NT2/D1 (cell line): ENCODE results near the gene KLK15.

Source experiments
- DNase-seq: peaks from one replicate; pipeline ENCODE4 v3.0.0-alpha.2; 2011; ENCODE audit warnings: low read depth, low spot score
- H3K27me3 ChIP-seq: 2 replicates; pipeline ENCODE4 v1.6.0; 2011; ENCODE audit warnings: mild to moderate bottlenecking; ENCODE audit not compliant: insufficient read length, insufficient read depth
- H3K36me3 ChIP-seq: 2 replicates; pipeline ENCODE4 v1.6.1; 2011; ENCODE audit warnings: mild to moderate bottlenecking, low read length, mixed read lengths; ENCODE audit not compliant: insufficient read depth, insufficient read length
- H3K4me1 ChIP-seq: 2 replicates; pipeline ENCODE4 v1.5.1; 2011; ENCODE audit not compliant: insufficient read depth, insufficient read length
- H3K4me3 ChIP-seq: 2 replicates; pipeline ENCODE4 v1.5.1; 2011; ENCODE audit warnings: low read depth; ENCODE audit not compliant: insufficient read length
- H3K9ac ChIP-seq: 2 replicates; pipeline ENCODE4 v1.6.0; 2011; ENCODE audit warnings: low read depth; ENCODE audit not compliant: insufficient read length
- H3K9me3 ChIP-seq: 2 replicates; pipeline ENCODE4 v1.5.1; 2011; ENCODE audit warnings: mild to moderate bottlenecking, low read length; ENCODE audit not compliant: insufficient read depth
- SUZ12 ChIP-seq: IDR thresholded peaks from 2 replicates; pipeline ENCODE4 v1.6.1; 2011; ENCODE audit not compliant: insufficient read length, insufficient read depth; ENCODE audit errors: extremely low read depth
- YY1 ChIP-seq: IDR thresholded peaks from 2 replicates; pipeline ENCODE4 v1.6.1; 2011; ENCODE audit not compliant: insufficient read length, insufficient read depth
- ZNF274 ChIP-seq: IDR thresholded peaks from 2 replicates; pipeline ENCODE4 v1.6.1; 2011; ENCODE audit warnings: mild to moderate bottlenecking, low read depth, low read length

Gene KLK15, protein sequence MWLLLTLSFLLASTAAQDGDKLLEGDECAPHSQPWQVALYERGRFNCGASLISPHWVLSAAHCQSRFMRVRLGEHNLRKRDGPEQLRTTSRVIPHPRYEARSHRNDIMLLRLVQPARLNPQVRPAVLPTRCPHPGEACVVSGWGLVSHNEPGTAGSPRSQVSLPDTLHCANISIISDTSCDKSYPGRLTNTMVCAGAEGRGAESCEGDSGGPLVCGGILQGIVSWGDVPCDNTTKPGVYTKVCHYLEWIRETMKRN

DNA sequence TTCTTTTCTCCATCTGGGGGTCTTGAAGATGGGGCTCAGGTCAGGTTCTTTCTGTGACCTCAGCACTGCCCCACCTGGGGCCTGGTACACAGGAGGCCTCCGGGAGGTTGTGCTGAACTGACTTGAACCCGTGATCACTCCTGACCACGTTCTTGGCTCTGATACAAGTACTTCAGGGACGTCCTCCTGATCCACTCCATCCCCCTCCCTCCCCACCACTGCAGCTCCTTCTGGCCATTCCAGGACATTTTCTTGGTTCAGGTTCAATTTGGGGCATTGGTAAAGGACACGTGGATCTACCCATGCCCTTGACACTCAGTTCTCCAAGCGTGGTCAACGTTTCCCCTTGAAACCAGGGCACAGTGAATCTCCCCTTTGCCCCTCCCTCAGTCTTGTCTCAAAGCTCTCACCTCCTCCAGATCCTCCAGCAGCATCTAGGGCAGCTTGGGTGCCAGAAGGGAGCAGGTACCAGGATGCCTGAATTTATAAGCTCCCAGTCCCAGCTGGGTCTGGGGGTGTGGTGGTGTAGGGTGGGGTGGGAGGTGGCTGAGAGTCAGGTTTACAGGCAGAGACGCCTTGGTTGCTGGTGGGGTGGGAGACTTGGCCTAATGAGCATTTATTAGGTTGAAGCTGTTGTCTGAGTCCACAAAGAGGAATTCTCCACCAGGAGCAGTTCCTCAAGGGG lies at the start of gene KLK15:
TSS of gene KLK15 (minus strand) at position 458 of the 685 bp plus-strand sequence. CDS start 2,082 bp downstream, outside the sequence.
- no peaks in the 10 kb centered on the region for H3K9me3 ChIP-seq
- no peak within 1 kb of the TSS for H3K9ac ChIP-seq
- DNase-seq = no peak
- TF ChIP-seq YY1 = no peak
- no peak for TF ChIP-seq ZNF274
- TF ChIP-seq SUZ12 = no peak
- H3K4me1 ChIP-seq = peaks cover 9% of the 10 kb centered on the region
- H3K4me3 ChIP-seq = no peak within 1 kb of the TSS
- no peaks in the 10 kb centered on the region for H3K36me3 ChIP-seq
- peaks cover 26% of the 10 kb centered on the region for H3K27me3 ChIP-seq

DNA sequence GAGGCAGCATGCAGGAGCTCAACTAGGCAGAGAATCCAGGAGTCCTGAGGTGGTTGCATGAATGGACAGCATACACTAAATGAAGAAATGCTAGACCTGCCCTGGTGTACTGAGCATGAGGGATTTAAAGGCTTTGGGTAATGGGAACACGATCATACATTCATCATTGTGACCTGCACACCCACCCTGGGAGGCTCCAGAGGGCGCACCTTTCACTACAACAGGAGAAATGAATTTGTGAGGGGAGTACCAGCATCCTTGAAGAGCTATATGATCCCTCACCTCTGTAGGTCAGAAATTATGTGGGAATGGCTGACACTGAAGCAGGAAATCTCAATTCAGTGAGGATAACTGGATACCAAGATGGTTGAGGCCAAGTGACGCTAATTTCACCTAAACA lies 48.8 kb upstream of the KLK15 start:
- no peak for DNase-seq
- no peak overlapping the region for H3K4me3 ChIP-seq
- no peak overlapping the region for H3K9ac ChIP-seq
- no peaks in the 10 kb centered on the region for H3K36me3 ChIP-seq
- H3K9me3 ChIP-seq = no peaks in the 10 kb centered on the region
- peaks cover 2% of the 10 kb centered on the region for H3K4me1 ChIP-seq
- TF ChIP-seq ZNF274 (no peak), SUZ12 (no peak), YY1 (no peak)
- peaks cover 5% of the 10 kb centered on the region for H3K27me3 ChIP-seq

DNA sequence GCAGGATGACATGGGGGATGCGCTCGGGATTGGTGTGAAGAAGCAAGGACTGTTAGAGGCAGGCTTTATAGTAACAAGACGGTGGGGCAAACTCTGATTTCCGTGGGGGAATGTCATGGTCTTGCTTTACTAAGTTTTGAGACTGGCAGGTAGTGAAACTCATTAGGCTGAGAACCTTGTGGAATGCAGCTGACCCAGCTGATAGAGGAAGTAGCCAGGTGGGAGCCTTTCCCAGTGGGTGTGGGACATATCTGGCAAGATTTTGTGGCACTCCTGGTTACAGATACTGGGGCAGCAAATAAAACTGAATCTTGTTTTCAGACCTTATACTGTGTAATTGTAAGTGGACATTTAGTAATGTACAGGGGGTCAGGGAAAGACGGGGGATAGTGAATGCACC lies 46.9 kb upstream of the KLK15 start:
- no peak for TF ChIP-seq ZNF274
- no peak for TF ChIP-seq SUZ12
- no peak for TF ChIP-seq YY1
- peaks cover 6% of the 10 kb centered on the region for H3K27me3 ChIP-seq

DNA sequence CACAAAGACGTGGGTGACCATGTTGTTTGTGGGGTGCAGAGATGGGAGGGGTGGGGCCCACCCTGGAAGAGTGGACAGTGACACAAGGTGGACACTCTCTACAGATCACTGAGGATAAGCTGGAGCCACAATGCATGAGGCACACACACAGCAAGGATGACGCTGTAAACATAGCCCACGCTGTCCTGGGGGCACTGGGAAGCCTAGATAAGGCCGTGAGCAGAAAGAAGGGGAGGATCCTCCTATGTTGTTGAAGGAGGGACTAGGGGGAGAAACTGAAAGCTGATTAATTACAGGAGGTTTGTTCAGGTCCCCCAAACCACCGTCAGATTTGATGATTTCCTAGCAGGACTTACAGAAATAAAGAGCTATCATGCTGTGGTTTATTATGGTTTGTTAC lies 45.5 kb upstream of the KLK15 start:
- TF ChIP-seq ZNF274 (no peak), SUZ12 (no peak), YY1 (no peak)
- peaks cover 3% of the 10 kb centered on the region for H3K4me1 ChIP-seq
- DNase-seq = no peak
- no peaks in the 10 kb centered on the region for H3K36me3 ChIP-seq
- H3K9ac ChIP-seq = no peak overlapping the region
- no peak overlapping the region for H3K4me3 ChIP-seq
- peaks cover 5% of the 10 kb centered on the region for H3K27me3 ChIP-seq
- no peaks in the 10 kb centered on the region for H3K9me3 ChIP-seq

More for the DNA sequence above, 46.9 kb upstream of the KLK15 start:
- H3K9me3 ChIP-seq = no peaks in the 10 kb centered on the region
- H3K9ac ChIP-seq = no peak overlapping the region
- no peak for DNase-seq
- peaks cover 2% of the 10 kb centered on the region for H3K4me1 ChIP-seq
- no peak overlapping the region for H3K4me3 ChIP-seq
- H3K36me3 ChIP-seq = no peaks in the 10 kb centered on the region

DNA sequence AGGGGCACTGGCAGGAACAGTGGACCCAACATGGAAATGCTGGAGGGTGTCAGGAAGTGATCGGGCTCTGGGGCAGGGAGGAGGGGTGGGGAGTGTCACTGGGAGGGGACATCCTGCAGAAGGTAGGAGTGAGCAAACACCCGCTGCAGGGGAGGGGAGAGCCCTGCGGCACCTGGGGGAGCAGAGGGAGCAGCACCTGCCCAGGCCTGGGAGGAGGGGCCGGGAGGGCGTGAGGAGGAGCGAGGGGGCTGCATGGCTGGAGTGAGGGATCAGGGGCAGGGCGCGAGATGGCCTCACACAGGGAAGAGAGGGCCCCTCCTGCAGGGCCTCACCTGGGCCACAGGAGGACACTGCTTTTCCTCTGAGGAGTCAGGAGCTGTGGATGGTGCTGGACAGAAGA lies 44.0 kb upstream of the KLK15 start:
- peaks cover 5% of the 10 kb centered on the region for H3K4me1 ChIP-seq
- no peaks in the 10 kb centered on the region for H3K9me3 ChIP-seq
- no peaks in the 10 kb centered on the region for H3K36me3 ChIP-seq
- H3K9ac ChIP-seq = no peak overlapping the region
- no peak overlapping the region for H3K4me3 ChIP-seq
- peaks cover 5% of the 10 kb centered on the region for H3K27me3 ChIP-seq
- DNase-seq = no peak
- no peak for TF ChIP-seq ZNF274
- TF ChIP-seq SUZ12 = no peak
- no peak for TF ChIP-seq YY1

DNA sequence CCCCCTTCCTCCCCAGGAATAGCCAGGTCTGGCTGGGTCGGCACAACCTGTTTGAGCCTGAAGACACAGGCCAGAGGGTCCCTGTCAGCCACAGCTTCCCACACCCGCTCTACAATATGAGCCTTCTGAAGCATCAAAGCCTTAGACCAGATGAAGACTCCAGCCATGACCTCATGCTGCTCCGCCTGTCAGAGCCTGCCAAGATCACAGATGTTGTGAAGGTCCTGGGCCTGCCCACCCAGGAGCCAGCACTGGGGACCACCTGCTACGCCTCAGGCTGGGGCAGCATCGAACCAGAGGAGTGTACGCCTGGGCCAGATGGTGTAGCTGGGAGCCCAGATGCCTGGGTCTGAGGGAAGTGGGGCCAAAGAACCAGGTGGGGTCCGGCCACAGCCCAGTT lies 43.1 kb upstream of the KLK15 start:
- Histone ChIP-seq H3K4me1 (peaks cover 5% of the 10 kb centered on the region), H3K27me3 (peaks cover 5% of the 10 kb centered on the region), H3K9me3 (no peaks in the 10 kb centered on the region), H3K36me3 (no peaks in the 10 kb centered on the region), H3K4me3 (no peak overlapping the region), H3K9ac (no peak overlapping the region)
- no peak for DNase-seq
- TF ChIP-seq ZNF274 (no peak), YY1 (no peak), SUZ12 (no peak)

DNA sequence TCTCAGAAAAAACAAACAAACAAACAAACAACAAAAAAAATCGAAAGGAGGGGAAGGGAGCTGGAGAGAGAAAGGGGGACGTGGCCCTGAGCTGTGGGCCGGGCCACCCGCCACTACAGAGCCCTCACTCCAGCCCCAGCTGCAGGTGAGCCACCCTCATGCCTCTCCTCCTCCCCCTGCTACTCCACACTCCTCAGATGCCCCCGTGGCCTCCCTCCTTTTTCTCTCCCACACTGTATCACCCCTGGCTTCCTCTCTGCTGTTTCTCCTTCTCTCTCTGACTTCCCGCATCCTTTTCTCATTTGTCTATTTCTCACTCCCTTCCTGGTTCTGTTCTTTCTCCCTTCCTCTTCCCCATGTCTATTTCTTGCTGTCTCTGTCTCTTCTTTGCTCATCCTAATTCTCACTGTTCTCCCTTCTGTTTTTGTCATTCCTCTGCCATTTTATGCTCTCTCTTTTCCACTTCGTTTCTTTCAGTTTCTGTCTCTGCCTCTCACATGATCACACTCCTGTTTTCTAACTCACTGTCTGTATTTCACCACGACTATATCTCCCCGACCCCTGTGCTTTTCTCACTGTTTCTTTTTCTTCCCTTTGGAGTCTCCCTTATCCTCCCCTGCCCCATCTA lies 42.5 kb upstream of the KLK15 start:
- Histone ChIP-seq H3K36me3 (no peaks in the 10 kb centered on the region), H3K4me3 (no peak overlapping the region), H3K9ac (no peak overlapping the region), H3K27me3 (peaks cover 5% of the 10 kb centered on the region), H3K4me1 (peaks cover 5% of the 10 kb centered on the region), H3K9me3 (no peaks in the 10 kb centered on the region)
- no peak for DNase-seq
- no peak for TF ChIP-seq SUZ12
- TF ChIP-seq YY1 = no peak
- no peak for TF ChIP-seq ZNF274
